Measurements from ENCODE around the gene USF2. TPM values are rescaled to one million over a fixed set of nuclear protein-coding genes. Genes with fewer than 3 reads are reported as not detected.

USF2 gene
- total RNA-seq, 2 donors from 2014 or later, result 86.5 to 108 TPM

- no peak overlapping the region for H3K27ac ChIP-seq
- H3K4me3 ChIP-seq, result no peak overlapping the region
- no peaks in the 10 kb centered on the region for H3K9me3 ChIP-seq
- TF ChIP-seq CTCF (IDR thresholded peaks at IDR 0.05), result no peak
- intact Hi-C loops (cut with DNase I), result loop anchor here (10.0 kb wide), 1 partner anchor 117 kb away; the partner anchor contains the start of gene FXYD7
- no peaks in the 10 kb centered on the region for H3K36me3 ChIP-seq
- no peaks in the 10 kb centered on the region for H3K4me1 ChIP-seq
- peak; percentile 18 for DNase-seq
- no peak overlapping the region for H3K9ac ChIP-seq (ENCODE audit: low read depth in 2 of 2, low read length in 2 of 2)
- H3K27me3 ChIP-seq, result no peaks in the 10 kb centered on the region
These were observed 6.5 kb upstream of the USF2 start for GRCh38 chr19:35262101-35262761.

- intact Hi-C loops (cut with DNase I), result loop anchor here (10.0 kb wide), 1 partner anchor 120 kb away; the partner anchor contains the start of gene FXYD7
- H3K27me3 ChIP-seq, result no peaks in the 10 kb centered on the region
- H3K4me1 ChIP-seq, result no peaks in the 10 kb centered on the region
- H3K27ac ChIP-seq, result no peak overlapping the region
- TF ChIP-seq CTCF (IDR thresholded peaks at IDR 0.05), result no peak
- no peaks in the 10 kb centered on the region for H3K9me3 ChIP-seq
- no peak for DNase-seq
- no peak overlapping the region for H3K4me3 ChIP-seq
- H3K36me3 ChIP-seq, result no peaks in the 10 kb centered on the region
- H3K9ac ChIP-seq (ENCODE audit: low read depth in 2 of 2, low read length in 2 of 2), result no peak overlapping the region
These were observed 4.3 kb upstream of the USF2 start for GRCh38 chr19:35264268-35265125.

GRCh38 chr19:35265126-35265899 is 3.4 kb upstream of the USF2 start:
- Histone ChIP-seq H3K4me1 (peaks cover 5% of the 10 kb centered on the region), H3K4me3 (no peak overlapping the region), H3K27ac (no peak overlapping the region), H3K9ac (ENCODE audit: low read depth in 2 of 2, low read length in 2 of 2) (peak overlapping the region in 1 of 2 donors; percentile 23), H3K36me3 (no peaks in the 10 kb centered on the region), H3K27me3 (no peaks in the 10 kb centered on the region), H3K9me3 (no peaks in the 10 kb centered on the region)
- no peak for TF ChIP-seq CTCF (IDR thresholded peaks at IDR 0.05)
- intact Hi-C loops (cut with DNase I), result loop anchor here (10.0 kb wide), 1 partner anchor 121 kb away; the partner anchor contains the start of gene FXYD7
- no peak for DNase-seq

GRCh38 chr19:35265900-35266519 is 2.8 kb upstream of the USF2 start:
- intact Hi-C loops (cut with DNase I), result loop anchor here (10.0 kb wide), 1 partner anchor 121 kb away; the partner anchor contains the start of gene FXYD7
- H3K36me3 ChIP-seq, result peaks cover 5% of the 10 kb centered on the region
- no peak overlapping the region for H3K27ac ChIP-seq
- no peak overlapping the region for H3K9ac ChIP-seq (ENCODE audit: low read depth in 2 of 2, low read length in 2 of 2)
- DNase-seq, result no peak
- no peak for TF ChIP-seq CTCF (IDR thresholded peaks at IDR 0.05)
- no peaks in the 10 kb centered on the region for H3K27me3 ChIP-seq
- no peak overlapping the region for H3K4me3 ChIP-seq
- H3K4me1 ChIP-seq, result peaks cover 5% of the 10 kb centered on the region
- H3K9me3 ChIP-seq, result no peaks in the 10 kb centered on the region

All from colonic mucosa (tissue), 4 donors.